AG10803 (cell line): ENCODE measurements around the gene TTC21B.

ENCODE experiments used
- DNase-seq: peaks from one replicate; pipeline ENCODE4 v3.0.0; 2010; ENCODE audit warnings: low read depth
- H3K4me3 ChIP-seq: 2 replicates; pipeline ENCODE4 v1.5.1; 2011; ENCODE audit warnings: mild to moderate bottlenecking, low read length, control low read depth
- CTCF ChIP-seq: conservative IDR thresholded peaks from 2 replicates; pipeline ENCODE4 v1.5.1; 2011; ENCODE audit warnings: mild to moderate bottlenecking, low read length, control low read depth, inconsistent platforms

The TTC21B gene

DNA sequence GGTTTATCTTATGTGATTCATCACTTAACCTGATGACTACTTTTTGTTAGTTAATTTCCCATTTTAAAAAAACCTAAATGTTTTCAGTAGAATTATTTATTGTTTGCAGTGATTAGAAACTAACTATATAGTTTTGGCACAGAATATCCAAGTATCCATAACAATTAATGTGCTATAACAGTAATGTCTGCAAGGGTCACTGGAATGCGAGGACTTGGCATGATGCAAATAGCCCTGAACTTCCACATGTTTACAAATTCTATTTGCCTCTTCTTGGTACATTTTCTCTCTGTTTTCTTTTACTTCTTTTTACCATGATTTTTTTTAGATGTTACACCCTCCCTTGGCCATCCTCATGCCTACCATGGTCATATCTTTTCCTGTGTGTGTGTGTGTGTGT is 110.2 kb downstream of the TTC21B start:
- no peak for DNase-seq
- no peak for TF ChIP-seq CTCF
- no peak overlapping the region for H3K4me3 ChIP-seq

- no peak for TF ChIP-seq CTCF
- H3K4me3 ChIP-seq, result no peak overlapping the region
- DNase-seq, result no peak
Observed at GRCh38 chr2:165840333-165840958, 113.1 kb downstream of the TTC21B start.

- H3K4me3 ChIP-seq, result no peak overlapping the region
- TF ChIP-seq CTCF, result peak; percentile 13
- peak; percentile 31 for DNase-seq
Observed at GRCh38 chr2:165839610-165840009, 114.0 kb downstream of the TTC21B start.

DNA sequence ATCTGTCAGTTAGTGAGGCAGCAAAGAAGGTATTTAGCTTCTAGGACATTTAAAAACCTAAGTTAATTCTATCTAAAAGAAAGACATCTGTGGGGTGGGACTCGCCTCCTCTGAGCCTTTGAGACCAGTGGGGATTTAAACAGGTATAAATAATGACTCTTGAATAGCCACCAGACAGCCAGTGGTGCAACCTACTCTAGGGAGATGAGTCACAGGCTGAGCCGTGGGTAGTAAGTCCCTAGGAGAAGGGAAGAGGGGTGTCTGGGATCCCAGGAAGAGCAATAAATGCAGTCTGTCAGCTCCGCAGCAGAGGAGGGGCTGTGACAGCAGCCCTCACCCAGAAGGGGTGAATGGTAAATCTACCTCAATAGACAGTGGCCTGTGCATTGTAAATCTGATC is 116.5 kb downstream of the TTC21B start:
- H3K4me3 ChIP-seq, result no peak overlapping the region
- TF ChIP-seq CTCF, result no peak
- DNase-seq, result peak; percentile 26

GRCh38 chr2:165835363-165835762 is 118.2 kb downstream of the TTC21B start:
- DNase-seq, result no peak
- no peak overlapping the region for H3K4me3 ChIP-seq
- TF ChIP-seq CTCF, result no peak

- peak; percentile 47 for DNase-seq
- H3K4me3 ChIP-seq, result no peak overlapping the region
- no peak for TF ChIP-seq CTCF
Observed at GRCh38 chr2:165833156-165833555, 120.4 kb downstream of the TTC21B start.

- no peak overlapping the region for H3K4me3 ChIP-seq
- TF ChIP-seq CTCF, result no peak
- no peak for DNase-seq
Observed at GRCh38 chr2:165827921-165828276, 125.7 kb downstream of the TTC21B start.
